HK-2 (cell line): ENCODE measurements around the gene TTN.

Source experiments
- DNase-seq: peaks from one replicate; pipeline ENCODE4 v3.0.0-alpha.2; 2018; ENCODE audit not compliant: unreplicated experiment

The TTN gene

GRCh38 chr2:178734518-178734917, 72.7 kb downstream of the TTN start:
- no peak for DNase-seq

- no peak for DNase-seq
These were observed 73.2 kb downstream of the TTN start for GRCh38 chr2:178733975-178734374.

- DNase-seq, result no peak
These were observed 74.3 kb downstream of the TTN start for GRCh38 chr2:178732913-178733312.

GRCh38 chr2:178731300-178731699, 75.9 kb downstream of the TTN start:
- no peak for DNase-seq

- no peak for DNase-seq
These were observed 77.2 kb downstream of the TTN start for GRCh38 chr2:178730049-178730448.

GRCh38 chr2:178723786-178724346, 83.4 kb downstream of the TTN start:
- no peak for DNase-seq

GRCh38 chr2:178722296-178722695, 84.9 kb downstream of the TTN start:
- no peak for DNase-seq

GRCh38 chr2:178718988-178719387, 88.2 kb downstream of the TTN start:
- no peak for DNase-seq

- no peak for DNase-seq
These were observed 88.9 kb downstream of the TTN start for GRCh38 chr2:178718283-178718682.

- DNase-seq, result no peak
These were observed 90.8 kb downstream of the TTN start for GRCh38 chr2:178716394-178716793.

- no peak for DNase-seq
These were observed 91.9 kb downstream of the TTN start for GRCh38 chr2:178715366-178715765.

- no peak for DNase-seq
These were observed 99.7 kb downstream of the TTN start for GRCh38 chr2:178707476-178707875.

GRCh38 chr2:178704876-178705275, 102.3 kb downstream of the TTN start:
- no peak for DNase-seq

- no peak for DNase-seq
These were observed 104.9 kb downstream of the TTN start for GRCh38 chr2:178702361-178702760.

GRCh38 chr2:178700922-178701342, 106.3 kb downstream of the TTN start:
- no peak for DNase-seq

- no peak for DNase-seq
These were observed 107.1 kb downstream of the TTN start for GRCh38 chr2:178700136-178700535.

GRCh38 chr2:178692845-178693244, 114.4 kb downstream of the TTN start:
- DNase-seq, result no peak

GRCh38 chr2:178689808-178690207, 117.4 kb downstream of the TTN start:
- no peak for DNase-seq

GRCh38 chr2:178683877-178684276, 123.3 kb downstream of the TTN start:
- DNase-seq, result no peak

- no peak for DNase-seq
These were observed 126.1 kb downstream of the TTN start for GRCh38 chr2:178681081-178681480.

- DNase-seq, result no peak
These were observed 127.3 kb downstream of the TTN start for GRCh38 chr2:178679891-178680290.

GRCh38 chr2:178677599-178677998, 129.6 kb downstream of the TTN start:
- DNase-seq, result no peak

GRCh38 chr2:178676046-178676445, 131.2 kb downstream of the TTN start:
- DNase-seq, result no peak

GRCh38 chr2:178674122-178674521, 133.1 kb downstream of the TTN start:
- DNase-seq, result no peak
